HL-60 (cell line): ENCODE data around the gene TAF5.

Experiments
- CTCF ChIP-seq: IDR thresholded peaks from one replicate; pipeline ENCODE4 v1.5.1; 2011; ENCODE audit warnings: low read length, control low read depth, inconsistent platforms; ENCODE audit not compliant: insufficient read depth
- GABPA ChIP-seq: IDR thresholded peaks from 2 replicates; pipeline ENCODE4 v1.6.1; 2012; ENCODE audit warnings: low read depth
- POLR2AphosphoS5 ChIP-seq: IDR thresholded peaks from 2 replicates; pipeline ENCODE4 v1.6.1; 2012; ENCODE audit warnings: low read depth
- REST ChIP-seq: IDR thresholded peaks from 2 replicates; pipeline ENCODE4 v1.6.1; 2012; ENCODE audit warnings: low read depth; ENCODE audit not compliant: insufficient replicate concordance

DNA sequence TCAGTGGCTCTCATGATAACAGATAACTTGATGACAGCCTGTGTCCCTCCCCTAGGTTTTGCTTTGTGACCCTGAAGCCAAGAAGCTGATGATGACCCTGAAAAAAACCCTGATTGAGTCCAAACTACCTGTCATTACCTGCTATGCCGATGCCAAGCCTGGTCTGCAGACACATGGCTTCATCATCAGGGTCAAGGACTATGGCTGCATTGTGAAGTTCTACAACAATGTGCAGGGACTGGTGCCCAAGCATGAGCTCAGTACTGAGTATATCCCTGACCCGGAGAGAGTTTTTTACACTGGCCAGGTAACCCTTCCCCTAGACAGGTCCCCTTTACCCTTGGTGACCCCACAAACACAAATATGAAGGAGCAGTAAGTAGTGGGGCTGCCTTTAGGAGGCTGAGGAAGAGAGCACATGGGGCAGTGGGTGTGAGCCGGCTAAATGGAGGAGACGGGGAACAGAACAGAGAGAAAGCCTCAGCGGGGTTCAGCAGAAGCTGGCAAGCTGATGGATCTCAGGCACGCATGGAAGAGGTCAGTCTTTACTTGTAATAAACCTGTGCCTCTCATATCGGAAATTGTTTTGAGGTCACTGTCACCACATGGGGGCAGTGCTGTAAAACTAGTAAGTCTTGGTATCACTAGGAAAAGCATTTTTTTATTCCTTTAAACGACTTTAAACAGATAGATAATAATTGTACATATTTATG is 48.8 kb downstream of the TAF5 start:
- TF ChIP-seq CTCF (peak; percentile 38), POLR2AphosphoS5 (no peak), REST (no peak), GABPA (no peak)
